ENCODE data around the gene F2. TPM values are rescaled to one million over a fixed set of nuclear protein-coding genes. Genes with fewer than 3 reads are reported as not detected.
"Not testable (repeated sequence)": the region's sequence is repeated elsewhere in the genome, so short reads cannot be mapped to it uniquely, and the experiment has no call there.

The F2 gene
- 4.4 TPM for total RNA-seq (ENCODE audit: unreplicated experiment)
- long read RNA-seq, partial matches to known transcripts, result 2 of 3 reads
- long read RNA-seq, other reads (novel, unspliced or antisense), result 1 of 3 reads

DNA sequence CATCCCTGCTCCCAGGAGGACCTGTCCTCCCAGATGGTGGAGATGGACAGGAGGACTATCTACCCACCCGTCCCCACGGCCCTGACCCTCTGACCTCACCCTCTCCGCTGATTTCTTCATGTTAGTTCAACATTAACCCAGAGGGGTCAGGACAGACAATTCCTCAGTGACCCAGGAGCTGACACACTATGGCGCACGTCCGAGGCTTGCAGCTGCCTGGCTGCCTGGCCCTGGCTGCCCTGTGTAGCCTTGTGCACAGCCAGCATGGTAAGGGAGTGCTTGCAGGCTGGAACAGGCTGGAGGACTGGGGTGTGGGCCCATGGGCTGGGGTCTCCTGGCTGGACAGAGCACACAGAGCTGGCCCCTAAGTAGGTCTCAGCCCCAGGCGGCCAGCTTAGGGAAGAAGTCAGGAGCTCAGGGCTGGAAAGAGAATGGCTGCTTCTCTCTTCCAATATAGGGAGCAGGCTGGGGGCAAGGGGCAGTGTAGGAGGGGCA lies at the start of gene F2:
Gene F2, plus strand, starts transcription at position 166 of the 495 bp plus-strand sequence. Its CDS starts 23 bp downstream, at position 189.
- TF ChIP-seq, protein P1, sequence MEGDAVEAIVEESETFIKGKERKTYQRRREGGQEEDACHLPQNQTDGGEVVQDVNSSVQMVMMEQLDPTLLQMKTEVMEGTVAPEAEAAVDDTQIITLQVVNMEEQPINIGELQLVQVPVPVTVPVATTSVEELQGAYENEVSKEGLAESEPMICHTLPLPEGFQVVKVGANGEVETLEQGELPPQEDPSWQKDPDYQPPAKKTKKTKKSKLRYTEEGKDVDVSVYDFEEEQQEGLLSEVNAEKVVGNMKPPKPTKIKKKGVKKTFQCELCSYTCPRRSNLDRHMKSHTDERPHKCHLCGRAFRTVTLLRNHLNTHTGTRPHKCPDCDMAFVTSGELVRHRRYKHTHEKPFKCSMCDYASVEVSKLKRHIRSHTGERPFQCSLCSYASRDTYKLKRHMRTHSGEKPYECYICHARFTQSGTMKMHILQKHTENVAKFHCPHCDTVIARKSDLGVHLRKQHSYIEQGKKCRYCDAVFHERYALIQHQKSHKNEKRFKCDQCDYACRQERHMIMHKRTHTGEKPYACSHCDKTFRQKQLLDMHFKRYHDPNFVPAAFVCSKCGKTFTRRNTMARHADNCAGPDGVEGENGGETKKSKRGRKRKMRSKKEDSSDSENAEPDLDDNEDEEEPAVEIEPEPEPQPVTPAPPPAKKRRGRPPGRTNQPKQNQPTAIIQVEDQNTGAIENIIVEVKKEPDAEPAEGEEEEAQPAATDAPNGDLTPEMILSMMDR (IDR thresholded peaks at IDR 0.05; ENCODE audit: unreplicated experiment), result no peak
- Mint-ChIP-seq H3K4me1 (ENCODE audit: unreplicated experiment) (peaks cover 25% of the 10 kb centered on the region), H3K4me3 (ENCODE audit: unreplicated experiment) (no peak within 1 kb of the TSS), H3K27ac (ENCODE audit: unreplicated experiment) (no peak within 1 kb of the TSS), H3K9me3 (ENCODE audit: unreplicated experiment) (no peaks in the 10 kb centered on the region), H3K27me3 (ENCODE audit: unreplicated experiment) (peaks cover 7% of the 10 kb centered on the region), H3K36me3 (ENCODE audit: low read depth, unreplicated experiment) (peaks cover 8% of the 10 kb centered on the region)
- no peak for DNase-seq (ENCODE audit: low spot score)

DNA sequence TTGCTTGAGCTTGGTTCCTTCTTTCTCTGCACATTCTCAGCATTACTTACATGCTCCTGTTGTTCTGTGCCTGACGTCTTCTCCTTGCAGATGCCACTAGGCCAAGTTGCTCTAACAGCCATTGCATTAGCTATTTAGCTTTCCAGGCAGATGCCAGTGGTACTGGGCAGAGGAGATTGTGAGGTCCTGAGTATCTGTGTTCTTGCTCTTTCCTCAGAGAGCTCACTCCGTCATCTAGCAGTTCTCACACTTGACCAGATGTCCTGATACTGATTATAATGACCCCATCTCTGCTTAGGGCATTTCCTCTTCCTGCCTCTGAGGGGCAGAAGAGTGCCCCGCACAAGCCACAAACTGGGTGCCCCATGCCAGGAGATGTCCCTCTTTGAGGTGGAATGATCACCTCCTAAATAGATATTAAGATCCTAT lies 49.3 kb upstream of the F2 start:
- Mint-ChIP-seq H3K27me3 (ENCODE audit: unreplicated experiment) (peaks cover 8% of the 10 kb centered on the region), H3K4me1 (ENCODE audit: unreplicated experiment) (peaks cover 35% of the 10 kb centered on the region), H3K36me3 (ENCODE audit: low read depth, unreplicated experiment) (peaks cover 41% of the 10 kb centered on the region), H3K27ac (ENCODE audit: unreplicated experiment) (no peak overlapping the region), H3K4me3 (ENCODE audit: unreplicated experiment) (peak overlapping the region; percentile 52), H3K9me3 (ENCODE audit: unreplicated experiment) (no peaks in the 10 kb centered on the region)
- TF ChIP-seq, protein P1 (IDR thresholded peaks at IDR 0.05; ENCODE audit: unreplicated experiment), result peak; percentile 34
- no peak for DNase-seq (ENCODE audit: low spot score)

GRCh38 chr11:46670521-46670920 lies 48.5 kb upstream of the F2 start:
- peaks cover 39% of the 10 kb centered on the region for H3K36me3 Mint-ChIP-seq (ENCODE audit: low read depth, unreplicated experiment)
- peaks cover 12% of the 10 kb centered on the region for H3K27me3 Mint-ChIP-seq (ENCODE audit: unreplicated experiment)
- H3K27ac Mint-ChIP-seq (ENCODE audit: unreplicated experiment); H3K4me3 Mint-ChIP-seq (ENCODE audit: unreplicated experiment); H3K9me3 Mint-ChIP-seq (ENCODE audit: unreplicated experiment); DNase-seq (ENCODE audit: low spot score): not testable (repeated sequence)
- peaks cover 32% of the 10 kb centered on the region for H3K4me1 Mint-ChIP-seq (ENCODE audit: unreplicated experiment)

DNA sequence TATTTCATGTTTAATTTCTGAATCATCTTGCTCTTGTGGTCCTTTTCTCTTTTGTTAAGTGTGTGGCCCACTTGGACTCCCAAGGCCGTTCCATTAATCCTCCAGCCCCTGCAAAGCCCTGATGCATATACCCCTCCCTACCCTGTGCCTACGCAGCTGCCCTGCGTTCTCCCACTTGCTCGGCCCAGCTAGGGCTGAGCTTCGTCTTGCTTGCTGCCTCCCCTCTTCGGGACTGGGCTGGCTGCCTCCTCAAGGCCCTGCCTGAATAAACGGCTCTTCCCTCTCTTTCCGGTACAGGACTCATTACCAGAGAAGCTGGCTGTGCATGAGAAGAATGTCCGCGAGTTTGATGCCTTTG lies 47.1 kb upstream of the F2 start:
- Mint-ChIP-seq H3K36me3 (ENCODE audit: low read depth, unreplicated experiment) (peaks cover 35% of the 10 kb centered on the region), H3K9me3 (ENCODE audit: unreplicated experiment) (no peaks in the 10 kb centered on the region), H3K4me3 (ENCODE audit: unreplicated experiment) (no peak overlapping the region), H3K27ac (ENCODE audit: unreplicated experiment) (peak overlapping the region; percentile 64), H3K4me1 (ENCODE audit: unreplicated experiment) (peaks cover 37% of the 10 kb centered on the region), H3K27me3 (ENCODE audit: unreplicated experiment) (peaks cover 14% of the 10 kb centered on the region)
- TF ChIP-seq, protein P1 (IDR thresholded peaks at IDR 0.05; ENCODE audit: unreplicated experiment), result no peak
- no peak for DNase-seq (ENCODE audit: low spot score)

- H3K36me3 Mint-ChIP-seq (ENCODE audit: low read depth, unreplicated experiment), result peaks cover 39% of the 10 kb centered on the region
- TF ChIP-seq, protein P1 (IDR thresholded peaks at IDR 0.05; ENCODE audit: unreplicated experiment), result no peak
- DNase-seq (ENCODE audit: low spot score), result no peak
- no peak overlapping the region for H3K27ac Mint-ChIP-seq (ENCODE audit: unreplicated experiment)
- H3K27me3 Mint-ChIP-seq (ENCODE audit: unreplicated experiment), result peaks cover 18% of the 10 kb centered on the region
- no peaks in the 10 kb centered on the region for H3K9me3 Mint-ChIP-seq (ENCODE audit: unreplicated experiment)
- H3K4me1 Mint-ChIP-seq (ENCODE audit: unreplicated experiment), result peaks cover 42% of the 10 kb centered on the region
- peak overlapping the region; percentile 73 for H3K4me3 Mint-ChIP-seq (ENCODE audit: unreplicated experiment)
These were observed 46.6 kb upstream of the F2 start for GRCh38 chr11:46672381-46672839.
